IMR-90 (cell line): Measurements from ENCODE around the gene HOXD10. TPM values are rescaled to one million over a fixed set of nuclear protein-coding genes. Genes with fewer than 3 reads are reported as not detected.

Source experiments
- ATAC-seq: fragments of 200-7000 bp; cut with Tn5 transposase; 2 replicates; pipeline ENCODE4 v1.9.1; 2020; ENCODE audit warnings: low read depth, mild to moderate bottlenecking, moderate library complexity
- BruUV-seq: library from RNA; stranded (reverse); fragments of 400-500 nt; replicated peaks from 2 replicates; lab custom pipeline; 2021; lab: Mats Ljungman, UMichigan
- CTCF ChIA-PET: fragments of 300-600 bp; formaldehyde crosslinking; extraction: SDS; loops from one replicate; lab custom pipeline; 2021; ENCODE audit warnings: antibody characterized with exemption; lab: Yijun Ruan, JAX
- POLR2A ChIA-PET: fragments of 300-600 bp; sonication (Branson Sonifier 250); formaldehyde crosslinking; loops from one replicate; lab custom pipeline; 2022; ENCODE audit warnings: antibody characterized with exemption; ENCODE audit not compliant: unreplicated experiment; lab: Charles Lee
- DNase-seq: peaks from one replicate; pipeline ENCODE4 v3.0.0; 2013
- H2AFZ ChIP-seq: replicated peaks from 2 replicates; pipeline ENCODE3; 2013; ENCODE audit warnings: low read length, mild to moderate bottlenecking; ENCODE audit not compliant: poor library complexity
- H2AK5ac ChIP-seq: 2 replicates; pipeline ENCODE4 v1.6.1; 2013; ENCODE audit warnings: low read depth, low read length, inconsistent platforms
- H2AK9ac ChIP-seq: replicated peaks from 2 replicates; pipeline ENCODE3; 2013; ENCODE audit warnings: mild to moderate bottlenecking, low read depth, low read length, moderate library complexity; ENCODE audit not compliant: poor library complexity
- H2BK120ac ChIP-seq: 2 replicates; pipeline ENCODE4 v1.6.1; 2013; ENCODE audit warnings: low read depth, low read length, inconsistent platforms
- H2BK15ac ChIP-seq: 3 replicates; pipeline ENCODE4 v1.6.1; 2013; ENCODE audit warnings: low read depth, low read length, inconsistent platforms
- H2BK20ac ChIP-seq: 2 replicates; pipeline ENCODE4 v1.6.1; 2013; ENCODE audit warnings: low read depth, mild to moderate bottlenecking, inconsistent platforms, low read length, moderate library complexity
- H2BK5ac ChIP-seq: 2 replicates; pipeline ENCODE4 v1.6.1; 2013; ENCODE audit warnings: mild to moderate bottlenecking, low read depth, low read length, inconsistent platforms; ENCODE audit not compliant: poor library complexity, severe bottlenecking
- H3K14ac ChIP-seq: replicated peaks from 2 replicates; pipeline ENCODE4 v1.6.1; 2013; ENCODE audit warnings: low read depth, low read length, inconsistent platforms
- H3K18ac ChIP-seq: 2 replicates; pipeline ENCODE4 v1.6.1; 2013; ENCODE audit warnings: low read depth, low read length, control low read depth
- H3K23ac ChIP-seq: 2 replicates; pipeline ENCODE4 v1.6.1; 2013; ENCODE audit warnings: low read depth, low read length, inconsistent platforms
- H3K27ac ChIP-seq: 2 replicates; pipeline ENCODE4 v1.5.1; 2013; ENCODE audit warnings: mild to moderate bottlenecking, control low read depth, low read length; ENCODE audit not compliant: insufficient read depth
- H3K27me3 ChIP-seq: 2 replicates; pipeline ENCODE4 v1.6.1; 2013; ENCODE audit warnings: low read length; ENCODE audit not compliant: control insufficient read depth, insufficient read depth
- H3K36me3 ChIP-seq: 2 replicates; pipeline ENCODE4 v1.6.1; 2013; ENCODE audit warnings: low read length, mixed read lengths; ENCODE audit not compliant: control insufficient read depth, insufficient read depth
- H3K4ac ChIP-seq: 2 replicates; pipeline ENCODE4 v1.6.1; 2013; ENCODE audit warnings: low read depth, low read length, inconsistent platforms
- H3K4me1 ChIP-seq: 2 replicates; pipeline ENCODE4 v1.6.1; 2013; ENCODE audit warnings: low read length, mixed read lengths; ENCODE audit not compliant: control insufficient read depth, insufficient read depth
- H3K4me2 ChIP-seq: 2 replicates; pipeline ENCODE4 v1.6.1; 2013; ENCODE audit warnings: low read depth, mild to moderate bottlenecking, control low read depth, low read length, moderate library complexity
- H3K4me3 ChIP-seq: 2 replicates; pipeline ENCODE4 v1.5.1; 2013; ENCODE audit warnings: low read depth, mild to moderate bottlenecking, control low read depth, low read length, moderate library complexity; ENCODE audit not compliant: insufficient read depth
- H3K56ac ChIP-seq: 2 replicates; pipeline ENCODE4 v1.6.1; 2013; ENCODE audit warnings: low read length, inconsistent platforms; ENCODE audit not compliant: insufficient read depth; ENCODE audit errors: extremely low read depth
- H3K79me1 ChIP-seq, 2 experiments: 2 replicates each; pipeline ENCODE4 v1.6.1; 2013; ENCODE audit warnings: low read length in 2 of 2, inconsistent platforms in 1 of 2, low read depth in 1 of 2
- H3K9ac ChIP-seq: 2 replicates; pipeline ENCODE4 v1.6.1; 2013; ENCODE audit warnings: low read depth, low read length, control low read depth
- H3K9me1 ChIP-seq: 2 replicates; pipeline ENCODE4 v1.6.1; 2013; ENCODE audit warnings: low read length, inconsistent platforms; ENCODE audit not compliant: insufficient read depth
- H3K9me3 ChIP-seq: 2 replicates; pipeline ENCODE4 v1.6.1; 2013; ENCODE audit warnings: low read length; ENCODE audit not compliant: control insufficient read depth, insufficient read depth
- H4K20me1 ChIP-seq: 2 replicates; pipeline ENCODE4 v1.6.1; 2013; ENCODE audit warnings: low read length, inconsistent platforms; ENCODE audit not compliant: insufficient read depth
- H4K5ac ChIP-seq: 2 replicates; pipeline ENCODE4 v1.6.1; 2013; ENCODE audit warnings: mild to moderate bottlenecking, low read depth, low read length, control low read depth
- H4K8ac ChIP-seq, 2 experiments: 2 replicates each; pipeline ENCODE4 v1.6.1; 2013; ENCODE audit warnings: low read depth in 2 of 2, low read length in 2 of 2, control low read depth in 1 of 2, inconsistent platforms in 1 of 2
- H4K91ac ChIP-seq: 2 replicates; pipeline ENCODE4 v1.6.1; 2013; ENCODE audit warnings: low read depth, low read length, inconsistent platforms; ENCODE audit not compliant: insufficient read depth
- BHLHE40 ChIP-seq: fragments of 150-350 bp; IDR thresholded peaks from 2 replicates; pipeline ENCODE4 v1.6.1; 2016; ENCODE audit warnings: mild to moderate bottlenecking, low read depth, low read length
- CHD1 ChIP-seq: IDR thresholded peaks from 2 replicates; pipeline ENCODE4 v1.6.1; 2012; ENCODE audit warnings: low read depth, low read length, improper control_type of control experiment
- CTCF ChIP-seq: conservative IDR thresholded peaks from 2 replicates; pipeline ENCODE4 v1.5.1; 2012; ENCODE audit warnings: mild to moderate bottlenecking, low read depth, low read length, improper control_type of control experiment
- ELK1 ChIP-seq: fragments of 150-350 bp; IDR thresholded peaks from 2 replicates; pipeline ENCODE4 v1.6.1; 2016; ENCODE audit warnings: low read depth, mild to moderate bottlenecking, low read length, moderate library complexity, borderline replicate concordance
- FOS ChIP-seq: fragments of 150-350 bp; IDR thresholded peaks from 2 replicates; pipeline ENCODE4 v1.6.1; 2016; ENCODE audit warnings: low read depth, low read length
- MAFK ChIP-seq: IDR thresholded peaks from 2 replicates; pipeline ENCODE4 v1.6.1; 2012; ENCODE audit warnings: low read depth, low read length, improper control_type of control experiment
- MAZ ChIP-seq: IDR thresholded peaks from 2 replicates; pipeline ENCODE4 v1.6.1; 2012; ENCODE audit warnings: low read depth, mild to moderate bottlenecking, low read length, improper control_type of control experiment, moderate library complexity, borderline replicate concordance
- MXI1 ChIP-seq: IDR thresholded peaks from 2 replicates; pipeline ENCODE4 v1.6.1; 2012; ENCODE audit warnings: low read depth, mild to moderate bottlenecking, low read length, moderate library complexity, borderline replicate concordance
- NFE2L2 ChIP-seq: fragments of 150-350 bp; IDR thresholded peaks from 2 replicates; pipeline ENCODE4 v1.6.1; 2016; ENCODE audit warnings: low read depth, mild to moderate bottlenecking, low read length
- POLR2A ChIP-seq: IDR thresholded peaks from 2 replicates; pipeline ENCODE4 v1.6.1; 2012; ENCODE audit warnings: mild to moderate bottlenecking, low read depth, low read length
- RAD21 ChIP-seq: IDR thresholded peaks from 2 replicates; pipeline ENCODE4 v1.6.1; 2012; ENCODE audit warnings: low read length, improper control_type of control experiment
- RCOR1 ChIP-seq: IDR thresholded peaks from 2 replicates; pipeline ENCODE4 v1.6.1; 2012; ENCODE audit warnings: mild to moderate bottlenecking, low read length, improper control_type of control experiment; ENCODE audit not compliant: insufficient replicate concordance
- RFX5 ChIP-seq: IDR thresholded peaks from 2 replicates; pipeline ENCODE4 v1.8.0; 2012; ENCODE audit warnings: low read depth, mild to moderate bottlenecking, low read length, moderate library complexity
- SMC3 ChIP-seq: fragments of 150-350 bp; IDR thresholded peaks from 2 replicates; pipeline ENCODE4 v1.6.1; 2016; ENCODE audit warnings: low read depth, mild to moderate bottlenecking, antibody characterized with exemption, low read length, moderate library complexity
- USF2 ChIP-seq: fragments of 150-350 bp; IDR thresholded peaks from 2 replicates; pipeline ENCODE4 v1.6.1; 2017; ENCODE audit warnings: mild to moderate bottlenecking, antibody characterized with exemption, low read length, low read depth
- WGBS, 2 experiments: methylation state at CpG; one replicate each; pipeline versions ENCODE4 v1.1.5 to v1.1.7; 2013; ENCODE audit warnings: missing lambda C conversion rate in 2 of 2; ENCODE audit not compliant: insufficient read length in 1 of 2; ENCODE audit errors: extremely low coverage in 2 of 2; 5-methylcytosine and 5-hydroxymethylcytosine counted together
- dilution Hi-C: fragments of 300-500 bp; cut with HindIII; formaldehyde crosslinking; loops from one replicate; pipeline ENCODE4 v1.14.3; 2018; ENCODE audit warnings: low sequenced_read_pairs; ENCODE audit not compliant: unreplicated experiment
- in situ Hi-C: fragments of 300-500 bp; cut with MboI; formaldehyde crosslinking; loops from 3 replicates; pipeline ENCODE4 v1.14.3; 2019; ENCODE audit warnings: low sequenced_read_pairs, inconsistent platforms, mixed read lengths
- intact Hi-C: fragments of 100-400 bp; cut with micrococcal nuclease; formaldehyde crosslinking; loops from 2 replicates; pipeline ENCODE4 v1.10.0; 2022
- polyA plus RNA-seq, 3 experiments: library from polyadenylated mRNA; depleted of rRNA; stranded (reverse); fragments of >200 nt; gene quantifications; 2 replicates each; pipeline ENCODE4 v1.2.3, GENCODE V29; 2012; ENCODE audit warnings: low replicate concordance in 1 of 3
- total RNA-seq: library from RNA; depleted of rRNA; stranded (reverse); fragments of >200 nt; gene quantifications from 2 replicates; pipeline ENCODE4 v1.2.3, GENCODE V29; 2012

Gene HOXD10
- total and polyA plus RNA-seq, 2 of the 4 experiments (the other 2 are of a cell fraction): not detected

- Histone ChIP-seq H3K4me2 (no peak overlapping the region), H3K4me3 (no peak overlapping the region), H3K27ac (no peak overlapping the region), H3K14ac (no peak overlapping the region), H3K18ac (no peak overlapping the region), H3K9ac (no peak overlapping the region), H4K20me1 (no peaks in the 10 kb centered on the region), H4K5ac (no peak overlapping the region), H2AFZ (no peak overlapping the region), H3K27me3 (peaks cover 94% of the 10 kb centered on the region), H3K4ac (no peak overlapping the region), H3K56ac (no peak overlapping the region), H2AK9ac (no peak overlapping the region), H3K9me1 (no peaks in the 10 kb centered on the region), H4K8ac (no peak overlapping the region), H4K91ac (no peak overlapping the region), H3K4me1 (no peaks in the 10 kb centered on the region), H2BK20ac (no peak overlapping the region), H2BK120ac (no peak overlapping the region), H3K9me3 (peaks cover 4% of the 10 kb centered on the region; the same call in 1 of the 2 replicates), H2BK5ac (no peak overlapping the region), H2AK5ac (no peak overlapping the region), H3K23ac (no peak overlapping the region), H2BK15ac (no peak overlapping the region), H3K79me1 (no peaks in the 10 kb centered on the region), H3K36me3 (no peaks in the 10 kb centered on the region)
- TF ChIP-seq MXI1 (no peak), CTCF (no peak), RFX5 (no peak), POLR2A (no peak), BHLHE40 (no peak), MAZ (no peak), ELK1 (no peak), CHD1 (no peak), RAD21 (no peak), USF2 (no peak), RCOR1 (no peak), FOS (no peak), SMC3 (no peak), NFE2L2 (no peak), MAFK (no peak)
- BruUV-seq: no TSS peak
- 20% methylated on average over 1 of the region's 17 CpGs; no CpG with 5 or more reads in 1 of the 2 experiments for WGBS, 2 experiments
- POLR2A ChIA-PET: no interaction called here
- dilution Hi-C loops: no loop called here
- DNase-seq (no peak), ATAC-seq (no peak)
- in situ Hi-C loops: no loop called here
- CTCF ChIA-PET: interaction anchor here (0.7 to 1.6 kb wide), 3 partner anchors 23 to 852 kb away, joined by 3 to 5 read pairs (median 4); no protein-coding TSS in a partner anchor
- intact Hi-C loops: no loop called here
Observed at GRCh38 chr2:176103742-176104315, 12.7 kb upstream of the HOXD10 start.
